ENCODE results near the gene HRH3. TPM values are rescaled to one million over a fixed set of nuclear protein-coding genes. Genes with fewer than 3 reads are reported as not detected.
A peak's percentile ranks its signal among the peaks of the same experiment; 100 is the strongest.

HRH3 gene
- polyA plus RNA-seq, 1 donor from 2014 or later, result 2.8 TPM

GRCh38 chr20:62186096-62186426 lies 34.0 kb downstream of the HRH3 start:
- no peak for TF ChIP-seq TAF1 (IDR thresholded peaks at IDR 0.05; ENCODE audit: low read depth)
- no peak for TF ChIP-seq EP300 (conservative IDR thresholded peaks at IDR 0.05; ENCODE audit: poor library complexity, severe bottlenecking)
- no peak for TF ChIP-seq REST (IDR thresholded peaks at IDR 0.05; ENCODE audit: borderline replicate concordance)
- TF ChIP-seq MXI1 (conservative IDR thresholded peaks at IDR 0.05; ENCODE audit: poor library complexity, severe bottlenecking), result no peak
- TF ChIP-seq POLR2AphosphoS5 (IDR thresholded peaks at IDR 0.05), result no peak
- H3K36me3 ChIP-seq (ENCODE audit: insufficient read depth, low read length), result no peaks in the 10 kb centered on the region
- no peaks in the 10 kb centered on the region for H3K9me3 ChIP-seq (ENCODE audit: low read length)
- H3K9ac ChIP-seq (ENCODE audit: low read length), result no peak overlapping the region
- no peak overlapping the region for H3K4me3 ChIP-seq (ENCODE audit: low read length)
- no peaks in the 10 kb centered on the region for H3K27me3 ChIP-seq (ENCODE audit: insufficient read depth, low read depth, low read length)
- H3K9me2 ChIP-seq (ENCODE audit: insufficient read depth, low read length), result no peaks in the 10 kb centered on the region
- no peak overlapping the region for H2AFZ ChIP-seq (ENCODE audit: low read depth, low read length)
- no peaks in the 10 kb centered on the region for H4K20me1 ChIP-seq (ENCODE audit: insufficient read depth)
- peaks cover 18% of the 10 kb centered on the region for H3K79me2 ChIP-seq (replicated peaks; ENCODE audit: insufficient read depth, low read length)
- H3K4me2 ChIP-seq (ENCODE audit: low read length), result no peak overlapping the region
- no peak overlapping the region for H3K27ac ChIP-seq (ENCODE audit: low read length)
- peaks cover 5% of the 10 kb centered on the region for H3F3A ChIP-seq (ENCODE audit: insufficient read depth, low read length, poor library complexity, severe bottlenecking)

- Histone ChIP-seq H3K4me2 (ENCODE audit: low read length) (peak overlapping the region; percentile 92), H3K9me2 (ENCODE audit: insufficient read depth, low read length) (no peaks in the 10 kb centered on the region), H3K9ac (ENCODE audit: low read length) (peak overlapping the region; percentile 88), H3K27ac (ENCODE audit: low read length) (peak overlapping the region; percentile 73), H2AFZ (ENCODE audit: low read depth, low read length) (peak overlapping the region; percentile 73), H3F3A (ENCODE audit: insufficient read depth, low read length, poor library complexity, severe bottlenecking) (peaks cover 5% of the 10 kb centered on the region), H3K9me3 (ENCODE audit: low read length) (no peaks in the 10 kb centered on the region), H3K79me2 (replicated peaks; ENCODE audit: insufficient read depth, low read length) (peaks cover 18% of the 10 kb centered on the region), H3K36me3 (ENCODE audit: insufficient read depth, low read length) (no peaks in the 10 kb centered on the region), H3K4me3 (ENCODE audit: low read length) (peak overlapping the region; percentile 93), H3K27me3 (ENCODE audit: insufficient read depth, low read depth, low read length) (no peaks in the 10 kb centered on the region), H4K20me1 (ENCODE audit: insufficient read depth) (no peaks in the 10 kb centered on the region)
- no peak for TF ChIP-seq POLR2AphosphoS5 (IDR thresholded peaks at IDR 0.05)
- no peak for TF ChIP-seq CTCF (IDR thresholded peaks at IDR 0.05; ENCODE audit: poor library complexity, severe bottlenecking)
- TF ChIP-seq EZH2 (IDR thresholded peaks at IDR 0.05; ENCODE audit: borderline replicate concordance, insufficient read depth, low read length, poor library complexity, severe bottlenecking), result no peak
- no peak for TF ChIP-seq TAF1 (IDR thresholded peaks at IDR 0.05; ENCODE audit: low read depth)
- no peak for TF ChIP-seq RAD21 (conservative IDR thresholded peaks at IDR 0.05)
- no peak for TF ChIP-seq EP300 (conservative IDR thresholded peaks at IDR 0.05; ENCODE audit: poor library complexity, severe bottlenecking)
- TF ChIP-seq SMC3 (conservative IDR thresholded peaks at IDR 0.05; ENCODE audit: poor library complexity), result no peak
- TF ChIP-seq MXI1 (conservative IDR thresholded peaks at IDR 0.05; ENCODE audit: poor library complexity, severe bottlenecking), result no peak
- no peak for TF ChIP-seq REST (IDR thresholded peaks at IDR 0.05; ENCODE audit: borderline replicate concordance)
Observed at GRCh38 chr20:62183426-62184142, 36.5 kb downstream of the HRH3 start.
